Osteoblast (primary cell): ENCODE measurements around the gene MVK. TPM values are rescaled to one million over a fixed set of nuclear protein-coding genes. Genes with fewer than 3 reads are reported as not detected.

Experiments
- DNase-seq: peaks from one replicate; pipeline ENCODE4 v3.0.0; 2011; ENCODE audit warnings: low spot score, mixed read lengths; ENCODE audit not compliant: insufficient read length; ENCODE audit errors: missing footprints
- H2AFZ ChIP-seq: 2 replicates; pipeline ENCODE4 v1.6.0; 2011; ENCODE audit warnings: mild to moderate bottlenecking, low read length
- H3K27ac ChIP-seq: 2 replicates; pipeline ENCODE4 v1.5.1; 2011; ENCODE audit warnings: mild to moderate bottlenecking, low read depth, low read length, moderate library complexity
- H3K27me3 ChIP-seq: 2 replicates; pipeline ENCODE4 v1.6.0; 2012; ENCODE audit warnings: mild to moderate bottlenecking, control low read depth, inconsistent platforms, low read length, moderate library complexity; ENCODE audit not compliant: insufficient read depth
- H3K36me3 ChIP-seq: 2 replicates; pipeline ENCODE4 v1.5.1; 2011; ENCODE audit warnings: mild to moderate bottlenecking, low read length, control low read depth, moderate library complexity; ENCODE audit not compliant: insufficient read depth
- H3K4me1 ChIP-seq: 2 replicates; pipeline ENCODE4 v1.5.1; 2011; ENCODE audit warnings: mild to moderate bottlenecking, low read length, control low read depth, moderate library complexity; ENCODE audit not compliant: insufficient read depth
- H3K4me2 ChIP-seq: 2 replicates; pipeline ENCODE4 v1.6.0; 2011; ENCODE audit warnings: mild to moderate bottlenecking, low read length; ENCODE audit not compliant: insufficient read depth
- H3K4me3 ChIP-seq: fragments of 200-600 bp; sonication (generic); 3 replicates; pipeline ENCODE4 v1.5.1; 2012; ENCODE audit warnings: mild to moderate bottlenecking, low read length, inconsistent platforms; ENCODE audit not compliant: insufficient read depth
- H3K79me2 ChIP-seq: 2 replicates; pipeline ENCODE4 v1.6.0; 2012; ENCODE audit warnings: mild to moderate bottlenecking, low read length, control low read depth, inconsistent platforms; ENCODE audit not compliant: insufficient read depth
- H3K9me3 ChIP-seq: 2 replicates; pipeline ENCODE4 v1.5.1; 2011; ENCODE audit warnings: low read depth, low read length, control low read depth
- H4K20me1 ChIP-seq: 2 replicates; pipeline ENCODE4 v1.6.0; 2012; ENCODE audit warnings: mild to moderate bottlenecking, low read length, control low read depth; ENCODE audit not compliant: insufficient read depth
- CTCF ChIP-seq: IDR thresholded peaks from 2 replicates; pipeline ENCODE4 v1.5.1; 2011; ENCODE audit warnings: mild to moderate bottlenecking, low read depth, low read length, moderate library complexity; ENCODE audit errors: extremely low read depth
- total RNA-seq: library from RNA; depleted of rRNA; stranded (reverse); fragments of >200 nt; gene quantifications from 2 replicates; pipeline ENCODE4 v1.2.3, GENCODE V29; 2012

The MVK gene
- total RNA-seq, 1 donor, result 31.1 TPM

GRCh38 chr12:109588461-109589239, 15.1 kb downstream of the MVK start:
- H3K36me3 ChIP-seq, result peaks cover 3% of the 10 kb centered on the region
- H4K20me1 ChIP-seq, result no peaks in the 10 kb centered on the region
- H3K27me3 ChIP-seq, result no peaks in the 10 kb centered on the region
- DNase-seq, result peak; percentile 44
- no peaks in the 10 kb centered on the region for H3K9me3 ChIP-seq
- H3K79me2 ChIP-seq, result no peaks in the 10 kb centered on the region
- no peak overlapping the region for H2AFZ ChIP-seq
- TF ChIP-seq CTCF, result no peak
- no peaks in the 10 kb centered on the region for H3K4me1 ChIP-seq
- no peak overlapping the region for H3K4me3 ChIP-seq
- no peak overlapping the region for H3K4me2 ChIP-seq
- H3K27ac ChIP-seq, result no peak overlapping the region

- Histone ChIP-seq H3K9me3 (no peaks in the 10 kb centered on the region), H3K4me3 (no peak overlapping the region), H4K20me1 (no peaks in the 10 kb centered on the region), H3K79me2 (no peaks in the 10 kb centered on the region), H3K36me3 (no peaks in the 10 kb centered on the region), H3K4me2 (no peak overlapping the region), H2AFZ (no peak overlapping the region), H3K4me1 (no peaks in the 10 kb centered on the region), H3K27me3 (no peaks in the 10 kb centered on the region), H3K27ac (no peak overlapping the region)
- no peak for TF ChIP-seq CTCF
- DNase-seq, result peak; percentile 46
Observed at GRCh38 chr12:109589240-109589590, 15.6 kb downstream of the MVK start.

GRCh38 chr12:109589691-109590245, 16.2 kb downstream of the MVK start:
- no peaks in the 10 kb centered on the region for H4K20me1 ChIP-seq
- no peak overlapping the region for H3K27ac ChIP-seq
- no peak for TF ChIP-seq CTCF
- no peak overlapping the region for H3K4me3 ChIP-seq
- no peaks in the 10 kb centered on the region for H3K79me2 ChIP-seq
- H2AFZ ChIP-seq, result no peak overlapping the region
- peak; percentile 43 for DNase-seq
- H3K9me3 ChIP-seq, result no peaks in the 10 kb centered on the region
- no peaks in the 10 kb centered on the region for H3K4me1 ChIP-seq
- H3K36me3 ChIP-seq, result peaks cover 2% of the 10 kb centered on the region
- H3K27me3 ChIP-seq, result no peaks in the 10 kb centered on the region
- no peak overlapping the region for H3K4me2 ChIP-seq

GRCh38 chr12:109590566-109590965, 17.0 kb downstream of the MVK start:
- TF ChIP-seq CTCF, result no peak

More at GRCh38 chr12:109590566-109590965, 17.0 kb downstream of the MVK start:
- no peak overlapping the region for H3K27ac ChIP-seq
- H3K79me2 ChIP-seq, result no peaks in the 10 kb centered on the region
- H4K20me1 ChIP-seq, result no peaks in the 10 kb centered on the region
- H3K9me3 ChIP-seq, result no peaks in the 10 kb centered on the region
- no peak overlapping the region for H3K4me3 ChIP-seq
- H2AFZ ChIP-seq, result no peak overlapping the region
- peak; percentile 72 for DNase-seq
- H3K4me2 ChIP-seq, result no peak overlapping the region
- no peaks in the 10 kb centered on the region for H3K4me1 ChIP-seq
- H3K27me3 ChIP-seq, result no peaks in the 10 kb centered on the region
- H3K36me3 ChIP-seq, result peaks cover 3% of the 10 kb centered on the region
